IMR-90 (cell line): ENCODE measurements around the gene ABCA7.
A peak's percentile ranks its signal among the peaks of the same experiment; 100 is the strongest.

Experiments
- BHLHE40 ChIP-seq: fragments of 150-350 bp; IDR thresholded peaks from 2 replicates; pipeline ENCODE4 v1.6.1; 2016; ENCODE audit warnings: mild to moderate bottlenecking, low read depth, low read length
- CEBPB ChIP-seq: IDR thresholded peaks from 2 replicates; pipeline ENCODE4 v1.6.1; 2012; ENCODE audit warnings: low read depth, low read length, improper control_type of control experiment
- CHD1 ChIP-seq: IDR thresholded peaks from 2 replicates; pipeline ENCODE4 v1.6.1; 2012; ENCODE audit warnings: low read depth, low read length, improper control_type of control experiment
- FOS ChIP-seq: fragments of 150-350 bp; IDR thresholded peaks from 2 replicates; pipeline ENCODE4 v1.6.1; 2016; ENCODE audit warnings: low read depth, low read length
- MAFK ChIP-seq: IDR thresholded peaks from 2 replicates; pipeline ENCODE4 v1.6.1; 2012; ENCODE audit warnings: low read depth, low read length, improper control_type of control experiment
- NFE2L2 ChIP-seq: fragments of 150-350 bp; IDR thresholded peaks from 2 replicates; pipeline ENCODE4 v1.6.1; 2016; ENCODE audit warnings: low read depth, mild to moderate bottlenecking, low read length
- POLR2A ChIP-seq: IDR thresholded peaks from 2 replicates; pipeline ENCODE4 v1.6.1; 2012; ENCODE audit warnings: mild to moderate bottlenecking, low read depth, low read length
- RAD21 ChIP-seq: IDR thresholded peaks from 2 replicates; pipeline ENCODE4 v1.6.1; 2012; ENCODE audit warnings: low read length, improper control_type of control experiment
- TF ChIP-seq, protein P1 (sequence below): conservative IDR thresholded peaks from 2 replicates; pipeline ENCODE4 v1.5.1; 2012; ENCODE audit warnings: mild to moderate bottlenecking, low read depth, low read length, improper control_type of control experiment
- TF ChIP-seq, protein P2 (sequence below): fragments of 150-350 bp; IDR thresholded peaks from 2 replicates; pipeline ENCODE4 v1.6.1; 2017; ENCODE audit warnings: mild to moderate bottlenecking, antibody characterized with exemption, low read length, low read depth

DNA sequence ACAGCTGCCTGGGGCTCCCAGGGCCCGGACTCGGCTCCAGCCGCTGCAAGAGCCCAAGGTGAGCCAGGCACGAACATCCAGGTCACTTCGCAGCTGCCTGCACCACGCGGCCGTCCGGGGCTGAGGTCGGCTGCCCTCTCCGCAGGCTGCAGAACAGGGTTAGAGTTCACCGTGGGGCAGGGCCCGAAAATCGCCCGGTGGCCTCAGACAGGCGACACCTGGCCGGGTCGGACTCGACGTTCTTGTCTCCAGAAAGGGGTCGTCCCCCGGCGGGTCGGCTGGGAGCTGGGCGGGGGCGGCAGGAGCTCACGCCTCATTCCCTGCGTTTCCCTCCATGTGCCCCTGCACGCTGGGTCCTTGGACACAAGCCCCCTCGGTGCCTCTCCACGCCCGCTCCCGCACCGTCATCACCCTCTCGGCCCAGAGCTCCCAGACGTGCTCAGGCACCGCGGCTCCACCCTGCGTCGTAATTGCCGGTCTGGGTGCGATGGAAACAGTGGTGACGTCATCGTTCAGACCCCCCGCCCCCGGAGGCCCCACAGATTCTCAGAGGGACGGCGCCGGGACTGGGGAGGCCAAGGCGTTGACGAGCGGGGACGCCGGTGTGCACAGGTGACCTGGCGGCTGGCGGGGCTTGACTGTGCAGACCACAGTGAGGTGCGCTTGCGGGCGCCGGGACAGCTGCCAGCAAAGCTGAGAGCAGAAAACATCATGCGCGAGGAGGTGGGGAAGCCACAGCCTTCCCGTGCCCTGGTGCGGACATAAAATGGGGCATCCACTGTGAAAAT is 43.7 kb upstream of the ABCA7 start:
- TF ChIP-seq CEBPB = 0 out of 2 replicates have a peak, but pooled peaks have one; percentile 0
- TF ChIP-seq, protein P1, sequence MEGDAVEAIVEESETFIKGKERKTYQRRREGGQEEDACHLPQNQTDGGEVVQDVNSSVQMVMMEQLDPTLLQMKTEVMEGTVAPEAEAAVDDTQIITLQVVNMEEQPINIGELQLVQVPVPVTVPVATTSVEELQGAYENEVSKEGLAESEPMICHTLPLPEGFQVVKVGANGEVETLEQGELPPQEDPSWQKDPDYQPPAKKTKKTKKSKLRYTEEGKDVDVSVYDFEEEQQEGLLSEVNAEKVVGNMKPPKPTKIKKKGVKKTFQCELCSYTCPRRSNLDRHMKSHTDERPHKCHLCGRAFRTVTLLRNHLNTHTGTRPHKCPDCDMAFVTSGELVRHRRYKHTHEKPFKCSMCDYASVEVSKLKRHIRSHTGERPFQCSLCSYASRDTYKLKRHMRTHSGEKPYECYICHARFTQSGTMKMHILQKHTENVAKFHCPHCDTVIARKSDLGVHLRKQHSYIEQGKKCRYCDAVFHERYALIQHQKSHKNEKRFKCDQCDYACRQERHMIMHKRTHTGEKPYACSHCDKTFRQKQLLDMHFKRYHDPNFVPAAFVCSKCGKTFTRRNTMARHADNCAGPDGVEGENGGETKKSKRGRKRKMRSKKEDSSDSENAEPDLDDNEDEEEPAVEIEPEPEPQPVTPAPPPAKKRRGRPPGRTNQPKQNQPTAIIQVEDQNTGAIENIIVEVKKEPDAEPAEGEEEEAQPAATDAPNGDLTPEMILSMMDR = no peak
- TF ChIP-seq RAD21 = no peak
- TF ChIP-seq FOS = peak; percentile 40
- no peak for TF ChIP-seq NFE2L2
- TF ChIP-seq CHD1 = no peak
- TF ChIP-seq MAFK = no peak
- no peak for TF ChIP-seq BHLHE40
- no peak for TF ChIP-seq POLR2A
- TF ChIP-seq, protein P2, sequence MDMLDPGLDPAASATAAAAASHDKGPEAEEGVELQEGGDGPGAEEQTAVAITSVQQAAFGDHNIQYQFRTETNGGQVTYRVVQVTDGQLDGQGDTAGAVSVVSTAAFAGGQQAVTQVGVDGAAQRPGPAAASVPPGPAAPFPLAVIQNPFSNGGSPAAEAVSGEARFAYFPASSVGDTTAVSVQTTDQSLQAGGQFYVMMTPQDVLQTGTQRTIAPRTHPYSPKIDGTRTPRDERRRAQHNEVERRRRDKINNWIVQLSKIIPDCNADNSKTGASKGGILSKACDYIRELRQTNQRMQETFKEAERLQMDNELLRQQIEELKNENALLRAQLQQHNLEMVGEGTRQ = no peak
